Measurements from ENCODE around the gene CEACAM3.
A peak's percentile ranks its signal among the peaks of the same experiment; 100 is the strongest.
"Not testable (repeated sequence)": the region's sequence is repeated elsewhere in the genome, so short reads cannot be mapped to it uniquely, and the experiment has no call there.

The CEACAM3 gene

DNA sequence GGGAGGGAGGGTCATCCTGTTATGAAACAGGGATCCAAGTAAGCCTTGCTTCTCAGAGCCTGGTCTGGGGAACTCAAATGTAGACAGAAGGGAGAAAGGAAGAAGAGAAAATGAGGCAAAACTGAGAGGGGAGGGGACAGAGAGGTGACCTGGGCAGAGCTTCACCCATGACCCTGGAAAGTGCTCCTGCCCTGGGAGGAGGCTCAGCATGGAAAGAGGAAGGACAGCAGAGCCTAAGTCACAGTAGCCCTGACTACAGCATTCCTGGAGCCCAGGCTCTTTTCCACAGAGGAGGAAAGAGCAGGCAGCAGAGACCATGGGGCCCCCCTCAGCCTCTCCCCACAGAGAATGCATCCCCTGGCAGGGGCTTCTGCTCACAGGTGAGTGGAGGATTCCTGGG, at the start of gene CEACAM3:
Gene CEACAM3, plus strand, starts transcription at position 226 of the 400 bp plus-strand sequence. Its CDS starts 91 bp downstream, at position 317.
- DNase-seq (ENCODE audit: low read depth in 2 of 2): no peak

- peak; percentile 23 to 34 for DNase-seq (ENCODE audit: low read depth in 2 of 2)
Measured at GRCh38 chr19:41746593-41747227, 49.7 kb upstream of the CEACAM3 start.

DNA sequence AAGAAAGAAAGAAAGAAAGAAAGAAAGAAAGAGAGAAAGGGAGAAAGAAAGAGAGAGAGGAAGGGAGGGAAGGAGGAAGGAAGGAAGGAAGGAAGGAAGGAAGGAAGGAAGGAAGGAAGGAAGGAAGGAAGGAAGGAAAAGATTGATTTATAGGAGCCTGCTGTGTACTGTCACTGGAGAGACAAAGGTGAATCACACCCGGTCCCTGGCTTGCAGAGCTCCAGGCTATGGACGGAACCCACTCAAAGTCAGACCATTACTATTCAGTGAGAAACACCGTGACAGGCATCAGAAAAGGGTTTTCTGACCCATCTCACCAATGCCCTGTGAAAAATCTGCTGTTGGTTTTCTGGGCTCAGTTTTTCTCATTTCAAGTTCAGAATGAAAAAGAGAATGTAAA, 48.4 kb upstream of the CEACAM3 start:
- no peak for DNase-seq (ENCODE audit: low read depth in 2 of 2)

DNA sequence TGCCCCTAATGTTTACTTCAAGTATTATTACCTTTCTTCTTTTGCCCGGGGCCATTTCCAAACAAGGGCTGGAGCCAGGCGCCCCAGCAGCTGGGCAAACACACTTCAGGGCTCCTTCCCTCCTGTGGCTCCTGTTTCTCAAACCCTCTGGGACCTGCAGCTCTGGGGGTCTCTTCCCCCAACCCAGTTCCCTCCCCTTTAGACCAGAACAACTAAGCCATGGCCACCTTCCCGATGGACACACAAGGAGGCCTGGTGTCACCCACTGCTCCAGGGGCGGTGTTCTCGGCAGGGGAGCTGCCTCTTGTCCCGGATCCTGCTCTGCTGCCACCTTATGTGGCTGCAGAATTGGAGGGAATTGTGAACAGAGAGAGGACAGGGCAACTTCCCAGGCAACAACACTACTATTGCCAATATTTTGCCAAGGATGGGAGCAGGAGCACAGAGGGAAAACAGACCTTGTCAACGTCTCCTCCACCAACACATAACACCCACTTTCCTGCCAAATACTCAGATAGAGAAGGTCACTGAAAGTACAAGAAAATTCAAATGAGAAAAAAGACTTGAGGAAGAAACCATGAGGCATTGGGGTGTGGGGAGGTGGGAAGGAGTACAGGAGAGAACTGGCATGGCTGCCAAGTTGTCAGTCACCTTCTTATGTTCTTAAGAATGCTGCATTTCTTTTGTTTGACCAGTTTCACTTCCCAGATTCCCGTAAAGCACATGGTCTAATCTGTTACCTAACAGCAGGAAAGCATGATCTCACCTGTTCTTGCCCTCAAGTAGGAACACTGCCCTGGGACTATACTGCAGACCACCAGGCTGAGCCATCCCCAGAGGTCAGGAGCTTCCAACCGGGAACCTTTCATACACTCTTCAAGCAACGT, 45.9 kb upstream of the CEACAM3 start:
- not testable (repeated sequence) for DNase-seq (ENCODE audit: low read depth in 2 of 2)

DNA sequence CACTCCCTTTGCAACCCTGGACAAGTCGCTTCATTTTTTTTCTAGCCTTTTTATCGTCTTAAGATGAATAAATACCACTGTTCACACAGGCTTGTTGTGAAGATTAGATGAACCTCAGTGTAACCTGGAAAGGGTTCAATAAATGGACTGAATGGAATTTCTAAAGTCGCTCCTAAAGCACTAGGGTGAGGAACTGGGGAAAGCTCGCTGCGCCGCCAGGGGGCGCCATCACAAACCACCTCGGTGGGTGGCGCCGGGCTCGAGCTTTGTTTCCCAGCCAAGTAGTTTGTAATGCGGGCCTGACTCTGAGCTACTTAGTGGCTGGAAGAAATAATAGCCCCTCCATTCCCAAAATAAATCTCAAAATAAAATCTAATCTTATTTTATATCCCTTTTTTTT, 43.2 kb upstream of the CEACAM3 start:
- DNase-seq (ENCODE audit: low read depth in 2 of 2): peak; percentile 69 to 83

DNA sequence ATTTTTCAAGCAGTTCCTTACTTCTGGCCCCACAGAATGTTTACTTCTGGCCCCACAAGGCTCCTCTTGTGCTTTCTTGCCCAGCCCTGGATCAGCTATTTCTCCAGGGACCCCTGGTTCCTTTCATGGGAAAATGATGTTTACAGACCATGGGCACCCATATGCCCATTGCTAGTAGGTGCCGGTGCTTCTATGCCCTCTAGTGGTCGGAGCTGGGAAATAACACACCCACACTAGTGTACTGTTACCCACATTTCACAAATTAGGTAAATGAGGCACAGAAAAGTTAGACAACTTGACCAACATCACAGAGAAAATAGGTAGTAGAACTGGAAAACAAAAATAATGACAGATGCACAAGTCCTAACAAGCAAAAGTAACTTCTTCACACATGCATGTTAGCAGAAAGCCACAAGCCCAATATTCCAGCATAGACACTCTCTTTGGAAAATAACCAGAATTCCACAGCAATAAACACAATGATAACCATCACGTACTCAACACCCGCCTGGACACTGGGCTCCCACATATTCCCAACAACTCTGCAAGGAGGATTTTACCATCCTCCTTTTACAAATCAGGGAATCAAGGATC, 42.4 kb upstream of the CEACAM3 start:
- peak; percentile 62 to 65 for DNase-seq (ENCODE audit: low read depth in 2 of 2)

DNA sequence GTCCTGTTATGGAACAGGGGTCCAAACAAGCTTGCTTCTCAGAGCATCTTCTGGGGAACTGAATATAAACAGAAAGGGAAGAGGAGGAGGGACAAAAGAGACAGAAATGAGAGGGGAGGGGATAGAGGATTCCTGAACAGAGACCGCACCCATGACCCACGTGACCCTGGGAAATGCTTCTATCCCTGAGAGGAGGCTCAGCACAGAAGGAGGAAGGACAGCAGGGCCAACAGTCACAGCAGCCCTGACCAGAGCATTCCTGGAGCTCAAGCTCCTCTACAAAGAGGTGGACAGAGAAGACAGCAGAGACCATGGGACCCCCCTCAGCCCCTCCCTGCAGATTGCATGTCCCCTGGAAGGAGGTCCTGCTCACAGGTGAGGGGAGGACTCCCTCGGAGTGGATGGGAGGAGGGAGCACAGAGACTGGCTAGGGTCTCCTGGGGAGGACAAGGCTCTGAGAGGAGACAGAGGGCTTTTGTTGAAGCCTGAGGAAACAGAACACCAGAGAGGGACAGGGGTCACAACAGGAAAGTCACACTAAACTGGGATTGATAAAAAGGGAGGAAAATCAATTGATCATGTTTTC, 41.0 kb upstream of the CEACAM3 start, which contains the start of gene CEACAM6:
Gene CEACAM6, plus strand, starts transcription at position 203 of the 586 bp plus-strand sequence. Its CDS starts 109 bp downstream, at position 312.
- DNase-seq (ENCODE audit: low read depth in 2 of 2): no peak

DNA sequence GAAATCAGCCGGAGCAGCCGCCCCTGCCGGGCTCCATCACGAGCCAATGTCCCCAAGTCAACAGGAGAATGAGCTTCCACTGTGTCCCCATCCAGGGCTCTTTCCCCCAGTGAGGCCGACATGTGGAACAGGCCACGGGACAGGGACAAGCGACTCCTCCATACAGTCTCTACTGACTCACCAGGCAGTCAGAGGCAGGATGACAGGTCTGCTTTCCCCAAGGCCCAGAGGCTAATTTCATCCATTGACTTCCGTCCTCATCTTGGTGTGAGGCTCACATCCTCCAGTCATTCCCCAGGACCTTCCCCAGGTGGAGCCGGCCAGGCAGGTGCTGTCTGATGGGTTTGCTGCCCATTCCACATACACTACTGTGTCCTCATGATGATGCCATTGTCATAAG, 37.5 kb upstream of the CEACAM3 start:
- no peak for DNase-seq (ENCODE audit: low read depth in 2 of 2)

GRCh38 chr19:41767115-41767514, 29.3 kb upstream of the CEACAM3 start:
- DNase-seq (ENCODE audit: low read depth in 2 of 2): no peak

DNA sequence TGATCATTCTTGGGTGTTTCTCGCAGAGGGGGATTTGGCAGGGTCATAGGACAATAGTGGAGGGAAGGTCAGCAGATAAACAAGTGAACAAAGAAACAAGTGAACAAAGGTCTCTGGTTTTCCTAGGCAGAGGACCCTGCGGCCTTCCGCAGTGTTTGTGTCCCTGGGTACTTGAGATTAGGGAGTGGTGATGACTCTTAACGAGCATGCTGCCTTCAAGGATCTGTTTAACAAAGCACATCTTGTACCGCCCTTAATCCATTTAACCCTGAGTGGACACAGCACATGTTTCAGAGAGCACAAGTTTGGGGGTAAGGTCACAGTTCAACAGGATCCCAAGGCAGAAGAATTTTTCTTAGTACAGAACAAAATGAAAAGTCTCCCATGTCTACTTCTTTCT, 28.3 kb upstream of the CEACAM3 start:
- not testable (repeated sequence) for DNase-seq (ENCODE audit: low read depth in 2 of 2)

- no peak for DNase-seq (ENCODE audit: low read depth in 2 of 2)
Measured at GRCh38 chr19:41769608-41770007, 26.8 kb upstream of the CEACAM3 start.

DNA sequence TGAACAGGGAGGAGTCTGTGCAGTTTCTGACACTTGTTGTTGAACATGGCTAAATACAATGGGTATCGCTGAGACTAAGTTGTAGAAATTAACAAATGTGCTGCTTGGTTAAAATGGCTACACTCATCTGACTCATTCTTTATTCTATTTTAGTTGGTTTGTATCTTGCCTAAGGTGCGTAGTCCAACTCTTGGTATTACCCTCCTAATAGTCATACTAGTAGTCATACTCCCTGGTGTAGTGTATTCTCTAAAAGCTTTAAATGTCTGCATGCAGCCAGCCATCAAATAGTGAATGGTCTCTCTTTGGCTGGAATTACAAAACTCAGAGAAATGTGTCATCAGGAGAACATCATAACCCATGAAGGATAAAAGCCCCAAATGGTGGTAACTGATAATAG, 25.0 kb upstream of the CEACAM3 start:
- DNase-seq (ENCODE audit: low read depth in 2 of 2): no peak

GRCh38 chr19:41774515-41774980, 21.8 kb upstream of the CEACAM3 start:
- peak; percentile 21 to 32 for DNase-seq (ENCODE audit: low read depth in 2 of 2)

DNA sequence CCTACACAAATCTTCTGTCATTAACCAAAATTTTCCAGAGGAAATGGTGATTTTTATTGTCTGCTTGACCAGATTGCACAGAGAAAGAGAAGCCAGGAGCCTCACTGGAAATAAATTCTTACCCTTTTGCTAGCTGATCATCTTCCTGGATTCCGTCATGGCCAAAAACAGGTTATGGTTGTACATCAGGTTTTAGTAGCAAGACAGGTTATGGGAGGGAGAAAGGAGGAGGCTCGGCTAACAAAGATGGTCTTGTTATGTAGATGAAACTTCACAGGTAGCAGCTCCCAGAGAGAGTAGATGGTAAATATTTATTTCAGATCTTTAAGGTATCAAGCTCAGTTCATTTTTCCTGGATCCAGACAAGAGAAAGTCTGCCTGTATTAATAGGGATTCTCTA, 19.7 kb upstream of the CEACAM3 start:
- no peak for DNase-seq (ENCODE audit: low read depth in 2 of 2)

DNA sequence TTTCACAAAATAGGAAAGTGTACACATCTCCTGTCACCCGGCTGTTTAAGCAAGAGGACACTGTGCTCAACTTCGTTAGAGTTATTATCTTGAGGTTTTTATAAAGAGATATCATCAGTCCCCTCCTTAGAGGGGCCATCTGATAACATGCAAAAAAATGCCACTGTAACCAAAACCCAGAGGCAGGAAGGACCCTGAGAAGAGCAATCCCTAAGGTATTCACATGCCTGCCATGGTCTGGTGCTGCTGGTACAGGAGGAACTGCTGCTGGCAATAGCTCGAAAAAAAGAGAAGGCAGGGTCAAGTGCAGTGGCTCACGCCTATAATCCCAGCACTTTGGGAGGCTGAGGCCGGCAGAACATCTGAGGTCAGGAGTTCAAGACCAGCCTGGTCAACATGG, 12.8 kb upstream of the CEACAM3 start:
- no peak for DNase-seq (ENCODE audit: low read depth in 2 of 2)

DNA sequence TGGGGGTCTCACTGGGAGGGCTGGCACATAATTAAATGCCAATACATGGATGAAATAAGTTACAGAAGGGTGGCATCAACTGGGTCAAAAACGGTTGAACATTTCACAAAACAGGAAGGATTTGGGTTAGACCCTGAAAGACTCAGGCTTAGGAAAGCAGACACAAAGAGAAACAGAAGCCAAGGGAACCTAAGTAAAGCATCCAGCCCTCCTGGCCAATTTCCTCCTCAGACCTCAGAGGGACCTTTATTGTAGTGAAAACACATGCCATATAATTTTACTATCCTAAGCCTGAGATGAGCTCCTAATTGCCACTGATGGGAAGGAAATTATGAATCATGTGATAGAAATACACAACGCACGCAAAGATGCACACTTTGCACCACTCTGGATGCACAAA, 12.1 kb upstream of the CEACAM3 start:
- no peak for DNase-seq (ENCODE audit: low read depth in 2 of 2)

GRCh38 chr19:41784743-41785142, 11.6 kb upstream of the CEACAM3 start:
- DNase-seq (ENCODE audit: low read depth in 2 of 2): no peak

DNA sequence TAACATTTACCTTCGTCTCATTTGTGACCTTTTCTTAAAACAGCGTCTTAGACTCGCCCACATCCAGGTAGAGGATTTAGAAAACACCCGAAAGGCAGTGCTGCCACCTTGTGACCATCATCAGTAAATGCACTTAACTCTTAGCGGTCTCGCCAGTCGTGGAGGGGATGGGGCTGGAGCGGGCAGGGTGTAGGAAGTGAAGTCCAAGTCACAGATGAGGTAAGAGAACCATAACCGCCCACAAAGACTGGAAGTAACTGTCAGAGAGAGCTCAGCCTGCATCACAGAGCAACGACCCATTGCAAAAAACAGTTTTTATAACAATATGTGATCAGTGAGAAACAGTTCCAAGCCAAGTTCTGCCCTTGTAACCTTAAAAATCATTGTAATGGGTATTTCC, 10.7 kb upstream of the CEACAM3 start:
- DNase-seq (ENCODE audit: low read depth in 2 of 2): peak; percentile 52 to 58

- no peak for DNase-seq (ENCODE audit: low read depth in 2 of 2)
Measured at GRCh38 chr19:41787055-41787454, 9.3 kb upstream of the CEACAM3 start.

DNA sequence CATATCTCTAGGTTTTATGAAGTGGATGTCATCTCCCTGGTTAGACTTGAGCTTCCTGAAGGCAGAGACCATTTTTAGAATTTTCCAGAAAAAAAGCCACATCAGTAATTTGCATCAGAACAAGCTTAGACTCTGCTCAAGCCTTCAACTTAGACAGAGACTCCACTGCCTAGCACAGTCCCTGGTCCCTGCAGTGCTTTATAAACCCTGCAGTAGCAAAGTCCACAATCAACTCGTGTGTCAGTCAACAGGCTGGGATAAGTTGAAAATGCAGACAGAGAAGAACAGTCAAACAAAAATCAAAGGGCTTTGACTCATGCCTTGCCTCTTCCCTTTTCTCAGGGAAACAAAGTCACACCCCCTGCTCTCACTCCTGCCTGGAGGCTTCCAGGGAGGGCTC, 7.9 kb upstream of the CEACAM3 start:
- DNase-seq (ENCODE audit: low read depth in 2 of 2): not testable (repeated sequence)

GRCh38 chr19:41789053-41789452, 7.3 kb upstream of the CEACAM3 start:
- not testable (repeated sequence) for DNase-seq (ENCODE audit: low read depth in 2 of 2)

Measured in stimulated activated CD4-positive, alpha-beta T cell treated with anti-CD3 and anti-CD28 coated beads, Interleukin-4, amount 100 ng/mL, for 48 hours (primary cell).